ENCODE results near the gene CAPN15.

GRCh38 chr16:507996-508395, 19.5 kb upstream of the CAPN15 start:
- TF ChIP-seq CTCF (IDR thresholded peaks at IDR 0.05) = no peak
- TF ChIP-seq JUND (IDR thresholded peaks at IDR 0.05) = no peak
- no peak for TF ChIP-seq EP300 (IDR thresholded peaks at IDR 0.05; ENCODE audit: borderline replicate concordance in 1 of 2, low read depth in 1 of 2, low read length in 1 of 2)
- no peak for TF ChIP-seq RCOR1 (IDR thresholded peaks at IDR 0.05; ENCODE audit: low read length)

Data from SK-N-SH (cell line).